Measurements from ENCODE around the gene PITPNM3.

Gene PITPNM3

GRCh38 chr17:6551869-6552531 is 4.4 kb downstream of the PITPNM3 start:
- no peak for DNase-seq (ENCODE audit: low spot score)

GRCh38 chr17:6551356-6551755 is 5.0 kb downstream of the PITPNM3 start:
- DNase-seq (ENCODE audit: low spot score) (no peak), FAIRE-seq (no peak)

More at GRCh38 chr17:6551869-6552531, 4.4 kb downstream of the PITPNM3 start:
- FAIRE-seq, result no peak

- no peak for DNase-seq (ENCODE audit: low spot score)
- FAIRE-seq, result no peak
These were observed 6.8 kb downstream of the PITPNM3 start for GRCh38 chr17:6549384-6550036.

- FAIRE-seq (no peak), DNase-seq (ENCODE audit: low spot score) (no peak)
These were observed 7.6 kb downstream of the PITPNM3 start for GRCh38 chr17:6548578-6549330.

- DNase-seq (ENCODE audit: low spot score) (no peak), FAIRE-seq (no peak)
These were observed 8.3 kb downstream of the PITPNM3 start for GRCh38 chr17:6548034-6548433.

- no peak for FAIRE-seq
- no peak for DNase-seq (ENCODE audit: low spot score)
These were observed 9.0 kb downstream of the PITPNM3 start for GRCh38 chr17:6547336-6547735.

GRCh38 chr17:6546069-6546718 is 10.2 kb downstream of the PITPNM3 start:
- DNase-seq (ENCODE audit: low spot score) (no peak), FAIRE-seq (no peak)

- FAIRE-seq (no peak), DNase-seq (ENCODE audit: low spot score) (no peak)
These were observed 11.1 kb downstream of the PITPNM3 start for GRCh38 chr17:6545291-6545690.

GRCh38 chr17:6544011-6544370 is 12.4 kb downstream of the PITPNM3 start:
- DNase-seq (ENCODE audit: low spot score) (no peak), FAIRE-seq (no peak)

GRCh38 chr17:6543079-6544010 is 13.0 kb downstream of the PITPNM3 start:
- FAIRE-seq, result no peak
- DNase-seq (ENCODE audit: low spot score), result no peak

GRCh38 chr17:6542577-6542976 is 13.8 kb downstream of the PITPNM3 start:
- FAIRE-seq (no peak), DNase-seq (ENCODE audit: low spot score) (no peak)

GRCh38 chr17:6541886-6542285 is 14.5 kb downstream of the PITPNM3 start:
- no peak for FAIRE-seq
- no peak for DNase-seq (ENCODE audit: low spot score)

- FAIRE-seq, result no peak
- no peak for DNase-seq (ENCODE audit: low spot score)
These were observed 16.5 kb downstream of the PITPNM3 start for GRCh38 chr17:6539871-6540270.

GRCh38 chr17:6536566-6537065 is 19.7 kb downstream of the PITPNM3 start:
- FAIRE-seq (no peak), DNase-seq (ENCODE audit: low spot score) (no peak)

- FAIRE-seq (no peak), DNase-seq (ENCODE audit: low spot score) (no peak)
These were observed 20.3 kb downstream of the PITPNM3 start for GRCh38 chr17:6536053-6536452.

- no peak for DNase-seq (ENCODE audit: low spot score)
- FAIRE-seq, result no peak
These were observed 21.4 kb downstream of the PITPNM3 start for GRCh38 chr17:6534846-6535514.

- FAIRE-seq, result no peak
- DNase-seq (ENCODE audit: low spot score), result no peak
These were observed 23.9 kb downstream of the PITPNM3 start for GRCh38 chr17:6532441-6532885.

GRCh38 chr17:6531575-6531974 is 24.8 kb downstream of the PITPNM3 start:
- no peak for FAIRE-seq
- DNase-seq (ENCODE audit: low spot score), result no peak

GRCh38 chr17:6530324-6530920 is 25.9 kb downstream of the PITPNM3 start:
- no peak for FAIRE-seq

GRCh38 chr17:6528557-6528956 is 27.8 kb downstream of the PITPNM3 start:
- DNase-seq (ENCODE audit: low spot score) (no peak), FAIRE-seq (no peak)

More at GRCh38 chr17:6530324-6530920, 25.9 kb downstream of the PITPNM3 start:
- no peak for DNase-seq (ENCODE audit: low spot score)
